AML-193 (cell line): ENCODE measurements around the gene DCDC2C.
"Not testable (repeated sequence)": the region's sequence is repeated elsewhere in the genome, so short reads cannot be mapped to it uniquely, and the experiment has no call there.

Experiments used
- DNase-seq, 2 experiments: peaks; one replicate each; lab custom pipeline; 2025; lab: John Stamatoyannopoulos, UW

Gene DCDC2C

DNA sequence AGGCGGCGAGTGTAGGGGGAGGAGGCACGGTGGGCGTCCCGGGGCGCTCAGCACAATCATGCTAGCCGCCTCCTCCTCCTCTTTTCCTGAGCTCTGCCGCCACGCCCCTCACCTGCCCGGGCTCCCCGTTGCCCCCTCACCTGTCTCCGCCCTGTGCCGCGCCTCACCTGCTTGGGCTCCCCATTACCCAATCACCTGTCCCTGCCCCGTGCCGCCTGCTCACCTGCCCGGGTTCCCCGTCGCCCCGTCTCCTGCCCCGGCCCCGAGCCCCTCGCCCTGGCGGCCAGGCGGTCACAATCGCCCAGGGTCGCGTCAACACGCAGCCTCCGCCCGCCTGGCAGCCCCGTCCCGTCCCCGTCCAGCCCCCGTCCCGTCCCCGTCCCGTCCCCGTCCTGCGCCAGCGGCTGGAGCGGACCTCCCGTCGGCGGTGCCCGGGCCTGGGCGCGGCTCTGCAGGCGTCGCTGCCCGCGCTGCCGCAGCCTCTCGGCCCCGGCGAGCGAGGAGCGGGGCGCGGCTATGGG, at the start of gene DCDC2C:
TSS of gene DCDC2C (plus strand) at position 340 of the 521 bp plus-strand sequence. CDS start at position 517, 177 bp downstream.
- DNase-seq, result no peak

GRCh38 chr2:3654011-3654410, 49.4 kb upstream of the DCDC2C start:
- no peak for DNase-seq

GRCh38 chr2:3654531-3655225, 48.7 kb upstream of the DCDC2C start:
- no peak for DNase-seq

DNA sequence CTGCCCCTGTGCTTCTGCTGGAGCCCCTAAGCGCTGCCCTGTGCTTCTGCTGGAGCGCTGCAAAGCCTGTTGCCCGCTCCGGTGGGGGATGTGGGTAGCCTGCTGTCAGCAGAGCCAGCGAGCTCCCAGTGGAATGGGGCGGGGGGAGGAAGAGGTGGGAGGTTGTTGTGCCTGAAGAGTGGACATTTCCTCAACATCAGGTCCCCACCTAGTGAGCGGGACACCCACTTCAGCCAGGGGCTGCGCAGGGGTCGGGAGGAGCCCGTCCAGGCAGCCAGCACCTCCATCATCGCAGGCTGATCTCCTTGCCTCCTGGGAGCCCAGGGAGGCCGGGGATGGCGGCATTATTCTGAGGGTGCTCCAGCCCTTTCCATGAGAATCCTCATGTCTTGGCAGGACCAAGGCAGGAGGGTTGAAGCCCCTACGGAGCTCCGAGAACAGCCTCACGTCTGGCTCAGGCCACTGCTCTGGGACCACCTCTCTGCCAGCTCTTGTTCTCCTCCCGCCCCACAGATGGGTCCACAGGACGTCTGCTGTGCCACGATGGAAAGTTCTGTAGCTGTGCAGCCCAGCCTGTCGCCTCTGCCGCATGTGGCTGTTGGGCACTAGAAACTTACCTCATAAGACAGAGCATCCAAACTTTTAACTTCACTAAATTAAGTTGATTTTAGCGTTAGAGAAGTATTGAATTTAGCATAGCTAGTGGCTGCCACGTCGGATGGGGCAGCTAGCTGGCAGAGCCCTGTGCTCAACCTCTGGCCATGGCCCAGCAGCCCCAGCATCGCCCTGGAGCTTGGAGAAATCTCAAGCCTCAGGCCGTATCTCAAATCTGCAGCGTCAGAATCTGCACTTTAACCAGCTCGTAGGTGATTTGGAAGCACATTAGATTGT, 47.3 kb upstream of the DCDC2C start:
- DNase-seq, result no peak

DNA sequence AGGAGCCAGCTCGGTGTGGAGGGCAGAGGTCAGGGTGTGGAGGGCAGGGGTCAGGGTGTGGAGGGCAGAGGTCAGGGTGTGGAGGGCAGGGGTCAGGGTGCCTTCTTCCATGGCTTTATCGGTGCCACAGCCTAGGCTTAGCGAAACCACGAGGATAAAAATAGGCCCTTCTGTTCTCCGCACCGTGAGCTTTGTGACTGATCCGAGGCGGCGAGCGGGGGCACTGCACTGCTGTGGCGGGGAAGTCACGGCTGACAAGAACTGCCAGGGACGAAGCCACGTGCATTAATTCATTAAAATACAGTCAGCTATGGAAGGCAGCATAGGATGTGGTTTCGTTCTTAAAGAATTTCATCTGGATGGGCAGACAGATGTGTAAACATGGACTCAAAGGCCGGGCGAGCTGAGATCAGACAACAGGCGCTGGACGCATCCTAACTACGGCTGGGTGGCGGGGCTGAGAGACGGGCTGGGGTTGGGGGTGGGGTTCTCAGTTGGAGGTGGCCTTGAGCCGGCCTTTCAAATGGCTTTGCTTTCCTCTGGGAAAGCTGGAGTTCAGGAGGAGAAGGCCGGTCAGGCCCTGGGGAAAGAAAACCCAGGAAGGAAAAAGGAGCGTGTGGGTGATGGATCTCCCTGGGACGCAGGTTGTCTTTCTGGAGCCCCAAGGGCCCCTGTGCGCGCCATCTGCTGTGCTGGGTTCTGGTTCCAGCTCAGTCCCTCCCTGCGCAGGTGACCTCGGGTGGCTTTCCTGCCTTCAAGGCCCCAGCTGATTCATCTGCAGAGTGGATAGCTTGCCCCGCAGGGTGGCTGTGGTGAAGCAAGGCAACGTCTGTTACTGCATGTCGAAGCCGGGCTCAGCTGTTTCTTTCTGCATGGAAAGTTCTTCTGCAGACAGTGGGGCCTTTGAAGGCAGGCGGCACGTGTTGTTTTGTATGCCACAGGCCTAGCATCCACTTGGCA, 46.3 kb upstream of the DCDC2C start:
- DNase-seq, result no peak

- no peak for DNase-seq
These were observed 45.5 kb upstream of the DCDC2C start, which contains the start of gene ALLC for GRCh38 chr2:3657881-3658280. Gene ALLC (plus strand): TSS chr2:3658200. CDS start chr2:3671158, 12,958 bp downstream.

DNA sequence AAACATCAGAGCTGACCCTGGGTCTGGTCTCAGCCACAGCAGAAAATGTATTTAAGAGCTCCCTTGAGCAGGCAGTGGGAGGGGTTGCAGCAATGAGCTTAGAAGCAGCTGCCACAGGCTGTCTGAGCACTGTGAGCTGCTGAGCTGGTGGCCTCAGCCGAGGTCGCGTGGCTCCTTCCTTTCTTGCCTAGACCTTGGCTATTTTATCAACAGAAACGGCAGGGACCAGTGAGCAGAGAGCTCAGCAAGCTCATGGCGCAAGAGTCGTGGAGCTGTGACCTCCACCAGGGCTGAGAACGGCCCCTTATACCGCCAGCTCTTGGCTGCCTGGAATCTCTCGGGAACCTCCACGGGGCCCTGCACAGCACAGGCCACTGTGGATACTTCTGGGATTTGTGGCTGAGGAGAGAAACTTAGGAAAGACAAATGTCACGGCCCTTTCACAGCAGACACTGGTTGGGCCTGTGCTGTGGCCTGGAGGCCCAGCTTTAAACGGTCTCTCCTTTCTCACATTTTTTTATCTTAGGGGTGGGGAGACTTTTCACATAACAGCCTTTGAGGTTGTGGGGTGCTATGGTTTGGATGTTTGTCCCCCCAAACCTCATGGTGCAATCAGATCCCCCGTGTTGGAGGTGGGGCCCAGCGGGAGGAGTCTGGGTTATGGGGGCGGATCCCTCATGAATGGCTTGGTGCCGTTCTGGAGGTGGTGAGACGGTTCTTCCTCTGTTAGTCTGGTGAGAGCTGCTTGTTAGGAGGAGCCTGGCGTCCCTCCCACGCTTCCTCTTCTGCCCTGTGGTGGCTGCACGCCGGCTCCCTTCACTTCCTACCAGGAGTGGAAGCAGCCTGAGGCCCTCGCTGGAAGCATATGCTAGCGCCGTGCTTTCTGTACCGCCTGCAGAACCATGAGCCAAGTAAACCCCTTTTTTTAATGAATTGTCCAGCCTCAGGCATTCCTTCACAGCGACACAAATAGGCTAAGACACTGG, 43.6 kb upstream of the DCDC2C start:
- no peak for DNase-seq

DNA sequence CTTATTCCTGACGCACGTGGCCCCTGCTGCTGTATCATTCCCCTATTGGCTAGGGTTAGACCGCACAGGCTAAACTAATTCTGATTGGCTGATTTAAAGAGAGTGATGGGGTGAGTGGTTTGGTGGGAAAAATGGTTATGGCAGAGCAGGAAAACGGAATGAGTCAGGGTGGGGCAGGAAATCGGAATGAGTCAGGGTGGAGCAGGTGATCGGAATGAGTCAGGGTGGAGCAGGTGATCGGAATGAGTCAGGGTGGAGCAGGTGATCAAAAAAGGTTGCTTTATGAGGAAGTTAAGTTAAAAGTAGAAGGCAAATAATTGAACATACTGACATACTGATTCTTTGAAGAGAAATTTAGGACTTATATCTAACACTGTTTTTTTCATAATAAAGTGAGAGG, 42.7 kb upstream of the DCDC2C start:
- DNase-seq, result not testable (repeated sequence)

GRCh38 chr2:3661149-3661660, 42.2 kb upstream of the DCDC2C start:
- DNase-seq, result no peak

DNA sequence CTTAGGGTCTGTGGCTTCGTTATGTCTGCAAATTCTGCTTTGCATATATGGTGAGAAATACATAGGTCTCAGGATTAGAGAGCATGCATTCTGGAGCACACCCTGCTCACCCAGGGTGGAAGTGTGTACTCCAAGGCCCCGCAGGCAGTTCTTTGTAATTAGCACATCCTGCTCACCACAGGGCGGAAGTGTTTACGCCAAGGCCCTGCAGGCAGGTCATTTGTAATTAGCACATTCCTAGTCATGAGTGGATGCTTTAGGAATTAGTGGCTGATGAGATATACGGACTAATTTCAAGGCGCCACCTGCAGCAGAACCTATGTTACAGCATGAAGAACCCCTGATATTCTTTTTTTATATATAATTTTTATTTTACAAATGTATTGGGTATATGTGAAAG, 41.1 kb upstream of the DCDC2C start:
- DNase-seq, result no peak

DNA sequence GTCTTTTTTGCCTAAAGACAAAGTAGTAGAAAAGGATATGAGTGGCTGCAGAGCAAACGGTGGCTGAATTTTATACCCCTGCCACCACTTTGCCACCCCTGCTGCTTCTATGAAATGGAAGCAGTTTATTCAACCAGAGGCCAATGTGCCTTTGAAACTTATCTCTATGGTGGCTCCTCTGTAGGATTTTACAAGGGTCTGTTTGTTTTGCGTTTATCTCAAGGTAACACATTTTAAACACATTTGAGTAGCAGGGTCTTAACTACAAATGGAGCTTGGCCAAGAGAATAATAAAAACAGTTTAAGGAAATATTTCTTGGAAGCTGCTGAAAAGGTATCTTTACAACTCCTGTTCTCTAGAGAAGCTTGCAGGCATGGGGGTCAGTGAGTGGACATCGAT, 39.3 kb upstream of the DCDC2C start:
- DNase-seq, result no peak

GRCh38 chr2:3664925-3665324, 38.5 kb upstream of the DCDC2C start:
- no peak for DNase-seq

GRCh38 chr2:3665886-3666612, 37.3 kb upstream of the DCDC2C start:
- DNase-seq, result no peak

DNA sequence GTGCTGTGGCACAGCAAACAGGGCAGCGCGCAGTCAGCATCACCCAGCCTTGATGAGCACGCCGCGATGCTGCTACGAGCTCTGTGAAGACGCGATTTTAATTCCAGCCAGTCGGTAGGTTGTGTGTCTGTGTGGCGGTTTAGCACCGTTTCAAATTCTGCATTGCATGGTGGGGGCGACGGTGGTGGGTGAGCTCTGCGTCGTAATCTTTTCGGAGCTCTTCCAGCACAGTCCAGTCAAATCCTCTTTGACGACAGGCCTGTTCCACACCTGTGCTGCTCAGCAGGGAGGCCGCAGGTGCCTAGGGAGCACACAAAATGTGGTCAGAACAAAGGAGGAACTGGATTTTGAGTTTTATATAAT, 36.8 kb upstream of the DCDC2C start:
- no peak for DNase-seq

GRCh38 chr2:3667151-3667631, 36.2 kb upstream of the DCDC2C start:
- DNase-seq, result no peak

DNA sequence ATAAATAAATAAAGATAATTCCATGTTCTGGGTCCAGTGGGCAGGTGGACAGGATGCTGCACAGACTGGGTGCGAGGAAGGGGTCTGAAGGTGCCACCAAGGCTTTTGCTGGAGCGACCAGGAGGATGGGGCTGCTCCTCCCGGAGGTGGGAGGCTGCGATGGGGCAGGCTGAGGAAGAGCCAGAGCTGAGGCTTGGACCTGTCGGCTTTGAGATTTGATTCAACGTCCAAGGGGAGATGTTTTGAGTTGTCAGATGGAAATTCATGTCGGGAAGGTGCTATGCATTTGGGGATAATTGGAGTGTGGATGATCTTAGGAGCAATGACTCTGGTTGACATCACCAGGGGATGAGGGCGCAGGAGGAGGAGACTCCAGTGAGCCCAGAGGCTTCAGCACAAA, 33.7 kb upstream of the DCDC2C start:
- no peak for DNase-seq

GRCh38 chr2:3670376-3670775, 33.0 kb upstream of the DCDC2C start:
- DNase-seq, result no peak

DNA sequence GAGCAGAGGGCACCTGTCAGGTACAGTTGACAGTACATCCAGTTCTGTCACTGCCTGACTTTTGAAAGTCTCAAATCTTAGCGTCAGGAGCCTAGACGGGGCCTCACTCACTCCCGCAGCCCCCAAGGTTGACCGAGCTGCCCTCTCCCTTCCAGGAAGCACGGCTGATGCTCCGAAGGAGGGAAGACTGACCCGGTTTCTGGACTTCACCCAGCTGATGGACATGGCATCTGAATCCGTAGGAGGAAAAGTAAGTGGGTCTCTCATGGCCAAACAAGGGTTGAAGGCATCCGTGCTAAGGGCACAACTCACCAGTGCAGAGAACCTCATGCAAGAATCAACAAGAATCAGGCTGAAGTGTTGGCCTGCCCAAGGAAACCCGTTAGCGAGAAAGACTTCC, 32.4 kb upstream of the DCDC2C start:
- DNase-seq, result no peak

DNA sequence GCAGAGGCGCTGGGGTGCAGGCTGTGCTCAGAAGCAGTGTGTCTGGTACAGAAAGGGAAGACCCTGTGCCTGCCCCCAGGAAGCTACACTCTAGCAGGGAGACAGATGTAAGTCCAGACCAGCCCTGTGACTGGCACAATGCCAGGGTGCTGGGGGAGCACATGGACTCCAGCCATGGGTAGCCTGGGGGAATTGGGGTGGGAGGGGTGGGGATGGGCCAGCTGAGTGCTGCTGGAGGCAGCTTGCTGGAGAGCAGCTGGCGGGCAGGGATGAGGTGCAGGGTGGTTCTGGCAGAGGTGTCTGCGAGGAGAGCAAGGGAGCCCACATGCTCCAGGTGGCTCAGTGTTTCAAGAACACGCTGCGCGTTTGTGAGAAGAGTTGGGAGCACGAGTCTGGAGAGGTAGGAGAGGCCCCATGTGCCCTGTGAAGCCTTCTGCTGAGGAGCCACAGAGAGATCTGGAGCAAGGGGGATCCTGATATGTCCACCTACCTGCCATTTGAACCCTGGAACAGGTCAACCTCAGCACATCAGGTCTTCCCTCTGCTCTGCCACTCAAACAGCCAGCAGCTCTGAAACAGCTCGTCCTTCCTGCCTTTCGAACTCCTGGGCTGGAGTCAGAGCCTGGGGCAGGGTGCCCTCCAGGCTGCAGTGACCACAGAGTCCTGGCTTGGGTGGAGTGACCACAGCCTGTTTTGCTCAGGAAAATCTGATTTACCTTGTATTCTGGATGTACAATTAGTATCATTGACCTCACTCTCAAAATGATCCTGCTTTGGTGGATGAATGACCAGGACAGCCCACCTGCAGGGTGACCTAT, 30.3 kb upstream of the DCDC2C start:
- no peak for DNase-seq
